HL-60 (cell line): ENCODE results near the gene DGCR8.

Experiments used
- DNase-seq, 2 experiments: peaks; one replicate each; pipeline ENCODE4 v3.0.0-alpha.2; 2010 to 2020; ENCODE audit warnings: low read depth in 1 of 2, low spot score in 1 of 2
- H3K27ac ChIP-seq: fragments of 250-450 bp; sonication (Bioruptor Pico); replicated peaks from 2 replicates; pipeline ENCODE4 v1.5.1; 2020; ENCODE audit warnings: mild to moderate bottlenecking, moderate library complexity
- H3K27me3 ChIP-seq: fragments of 250-450 bp; sonication (Bioruptor Pico); 2 replicates; pipeline ENCODE4 v1.5.1; 2021; ENCODE audit warnings: mild to moderate bottlenecking, moderate library complexity; ENCODE audit not compliant: insufficient read depth, poor library complexity, severe bottlenecking
- H3K4me3 ChIP-seq: replicated peaks from 2 replicates; pipeline ENCODE4 v1.5.1; 2011; ENCODE audit warnings: mild to moderate bottlenecking, control low read depth, low read length; ENCODE audit not compliant: insufficient read depth
- GABPA ChIP-seq: IDR thresholded peaks from 2 replicates; pipeline ENCODE4 v1.6.1; 2012; ENCODE audit warnings: low read depth
- POLR2AphosphoS5 ChIP-seq: IDR thresholded peaks from 2 replicates; pipeline ENCODE4 v1.6.1; 2012; ENCODE audit warnings: low read depth
- SPI1 ChIP-seq: IDR thresholded peaks from 2 replicates; pipeline ENCODE4 v1.6.1; 2012; ENCODE audit warnings: low read depth, mild to moderate bottlenecking, borderline replicate concordance
- TF ChIP-seq, protein P1 (sequence below): IDR thresholded peaks from one replicate; pipeline ENCODE4 v1.5.1; 2011; ENCODE audit warnings: low read length, control low read depth, inconsistent platforms; ENCODE audit not compliant: insufficient read depth
- TF ChIP-seq, protein P2 (sequence below): IDR thresholded peaks from 2 replicates; pipeline ENCODE4 v1.6.1; 2012; ENCODE audit warnings: low read depth; ENCODE audit not compliant: insufficient replicate concordance

DGCR8 gene

DNA sequence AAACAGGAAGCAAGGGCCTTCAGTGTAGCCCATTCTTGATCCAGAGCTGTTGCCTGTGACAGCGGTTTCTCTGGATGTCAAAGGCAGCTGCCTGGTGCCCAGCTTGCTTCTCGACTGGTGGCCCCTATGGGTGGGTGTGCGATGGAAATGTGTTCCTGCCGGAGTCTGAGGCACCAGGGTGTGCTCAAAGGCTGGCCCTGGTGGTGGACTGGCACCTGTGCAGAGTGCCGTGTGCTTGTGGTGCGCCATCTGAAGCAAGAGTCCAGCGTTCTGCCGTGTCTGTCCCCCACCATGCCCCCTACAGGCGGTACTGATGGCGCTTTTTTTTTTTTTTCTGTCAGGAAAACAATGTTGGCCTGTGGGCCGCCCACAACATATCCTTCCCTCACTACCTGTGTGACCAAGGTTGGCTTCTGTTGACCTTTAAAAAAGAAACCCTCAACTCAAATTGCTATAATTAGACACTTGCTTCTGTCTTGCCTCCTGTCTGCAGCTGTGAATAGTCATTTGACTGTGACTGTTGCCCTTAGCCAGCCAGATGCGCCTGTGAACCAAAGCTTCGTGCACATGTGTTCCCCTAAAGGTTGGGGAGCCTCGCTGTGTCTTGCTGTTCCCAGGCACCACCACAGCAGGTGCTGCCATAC lies 31.1 kb downstream of the DGCR8 start:
- Histone ChIP-seq H3K27ac (no peak overlapping the region; the same call in 1 of the 2 replicates), H3K4me3 (no peak overlapping the region), H3K27me3 (no peaks in the 10 kb centered on the region)
- TF ChIP-seq GABPA (no peak), POLR2AphosphoS5 (peak; percentile 90)
- TF ChIP-seq, protein P1, sequence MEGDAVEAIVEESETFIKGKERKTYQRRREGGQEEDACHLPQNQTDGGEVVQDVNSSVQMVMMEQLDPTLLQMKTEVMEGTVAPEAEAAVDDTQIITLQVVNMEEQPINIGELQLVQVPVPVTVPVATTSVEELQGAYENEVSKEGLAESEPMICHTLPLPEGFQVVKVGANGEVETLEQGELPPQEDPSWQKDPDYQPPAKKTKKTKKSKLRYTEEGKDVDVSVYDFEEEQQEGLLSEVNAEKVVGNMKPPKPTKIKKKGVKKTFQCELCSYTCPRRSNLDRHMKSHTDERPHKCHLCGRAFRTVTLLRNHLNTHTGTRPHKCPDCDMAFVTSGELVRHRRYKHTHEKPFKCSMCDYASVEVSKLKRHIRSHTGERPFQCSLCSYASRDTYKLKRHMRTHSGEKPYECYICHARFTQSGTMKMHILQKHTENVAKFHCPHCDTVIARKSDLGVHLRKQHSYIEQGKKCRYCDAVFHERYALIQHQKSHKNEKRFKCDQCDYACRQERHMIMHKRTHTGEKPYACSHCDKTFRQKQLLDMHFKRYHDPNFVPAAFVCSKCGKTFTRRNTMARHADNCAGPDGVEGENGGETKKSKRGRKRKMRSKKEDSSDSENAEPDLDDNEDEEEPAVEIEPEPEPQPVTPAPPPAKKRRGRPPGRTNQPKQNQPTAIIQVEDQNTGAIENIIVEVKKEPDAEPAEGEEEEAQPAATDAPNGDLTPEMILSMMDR, result peak; percentile 17
- peak; percentile 45 to 52 for DNase-seq

DNA sequence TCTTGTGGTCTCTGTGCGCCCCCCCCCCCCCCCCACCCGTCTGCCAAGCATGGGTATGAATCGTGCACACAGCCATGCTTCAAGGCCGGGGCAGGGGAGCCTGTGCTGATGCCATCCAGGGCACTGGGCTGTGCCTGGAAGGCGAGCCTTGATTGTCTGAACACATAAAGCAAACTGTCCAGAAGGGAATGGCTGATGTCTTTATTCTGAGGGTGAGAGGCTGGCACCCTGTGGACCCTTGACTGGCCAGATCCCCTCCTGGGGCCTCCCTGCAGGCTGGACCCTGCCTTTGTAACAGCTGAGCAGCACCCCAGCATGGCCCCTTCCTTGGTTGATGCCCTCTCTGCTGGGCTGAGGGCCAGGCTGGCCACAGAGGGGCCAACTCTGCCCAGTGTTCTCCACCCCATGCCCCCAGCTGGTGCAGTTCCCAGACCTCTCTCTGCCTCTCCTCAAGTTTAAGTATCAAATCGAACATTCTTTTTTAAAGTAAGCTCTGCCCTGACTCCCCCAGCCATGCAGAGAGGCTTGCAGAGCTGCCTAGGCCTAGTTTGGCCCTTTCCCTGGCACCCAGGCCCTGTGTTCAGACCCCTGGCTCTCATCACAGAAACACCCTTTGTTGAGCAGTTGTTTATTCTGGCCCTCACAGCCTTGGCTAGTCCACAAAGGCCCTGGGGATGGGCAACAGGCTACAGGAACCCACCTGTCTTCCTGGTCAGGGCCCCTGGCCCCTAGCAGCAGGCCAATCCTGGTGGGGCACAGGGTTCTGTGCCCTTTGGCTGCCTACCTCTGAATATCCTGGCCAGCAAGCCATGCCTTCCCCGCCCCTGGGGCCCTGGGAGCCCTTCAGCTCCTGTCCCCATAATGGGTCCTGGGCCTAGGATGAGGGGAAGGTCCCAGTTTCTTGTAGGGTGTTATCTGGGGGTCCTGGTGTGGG lies 31.9 kb downstream of the DGCR8 start:
- Histone ChIP-seq H3K27me3 (no peaks in the 10 kb centered on the region), H3K27ac (0 out of 2 replicates have a peak overlapping the region, but pooled peaks have one; percentile 3), H3K4me3 (no peak overlapping the region)
- TF ChIP-seq SPI1 (no peak), POLR2AphosphoS5 (peak; percentile 36; the same call in 1 of the 2 replicates)
- no peak for DNase-seq

DNA sequence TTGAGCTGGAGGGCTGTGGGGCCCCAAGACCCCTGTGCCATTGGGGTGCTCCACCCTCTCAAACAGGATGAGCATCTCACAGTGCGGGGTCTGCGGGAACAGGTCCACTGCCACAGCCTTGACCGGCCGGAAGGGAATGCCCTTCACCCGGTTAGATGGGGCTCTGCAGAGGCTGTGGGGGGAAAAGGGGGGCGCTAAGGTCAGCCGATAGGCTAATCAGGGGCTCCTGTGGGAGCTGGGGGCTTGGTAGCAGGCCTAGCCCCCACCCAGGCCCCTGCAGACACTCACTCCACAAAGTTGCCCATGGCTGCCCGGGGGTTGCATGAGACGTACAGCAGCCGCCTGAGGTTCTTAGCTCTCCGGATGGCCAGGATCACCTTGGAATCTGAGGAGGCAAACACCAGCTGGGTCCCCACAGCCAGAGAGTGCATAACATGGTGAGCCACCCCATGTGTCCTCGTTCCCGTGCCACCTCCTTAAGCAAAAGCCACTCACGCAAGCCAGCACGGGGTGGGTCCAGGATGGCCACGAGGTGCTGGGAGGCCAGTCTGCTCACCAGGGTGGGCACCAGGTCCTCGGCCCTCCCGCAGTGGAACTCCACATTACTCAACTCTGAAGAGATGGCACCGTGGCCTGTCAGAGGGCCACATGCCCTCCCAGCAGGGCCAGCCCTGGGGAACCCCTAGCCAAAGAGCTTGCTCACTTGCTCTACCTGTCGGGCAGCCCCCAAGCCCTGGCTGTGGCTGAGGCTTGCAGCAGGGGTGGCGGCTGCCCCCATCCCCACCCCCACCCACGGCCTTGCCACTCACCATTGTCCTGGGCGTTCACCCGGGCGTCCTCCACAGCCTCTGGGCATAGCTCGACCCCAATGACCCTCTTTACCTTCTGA lies 32.8 kb downstream of the DGCR8 start:
- DNase-seq, result no peak
- Histone ChIP-seq H3K27me3 (no peaks in the 10 kb centered on the region), H3K27ac (no peak overlapping the region), H3K4me3 (no peak overlapping the region)
- TF ChIP-seq POLR2AphosphoS5 (no peak; the same call in 1 of the 2 replicates), SPI1 (no peak), GABPA (no peak)
- TF ChIP-seq, protein P1, result no peak
- TF ChIP-seq, protein P2, sequence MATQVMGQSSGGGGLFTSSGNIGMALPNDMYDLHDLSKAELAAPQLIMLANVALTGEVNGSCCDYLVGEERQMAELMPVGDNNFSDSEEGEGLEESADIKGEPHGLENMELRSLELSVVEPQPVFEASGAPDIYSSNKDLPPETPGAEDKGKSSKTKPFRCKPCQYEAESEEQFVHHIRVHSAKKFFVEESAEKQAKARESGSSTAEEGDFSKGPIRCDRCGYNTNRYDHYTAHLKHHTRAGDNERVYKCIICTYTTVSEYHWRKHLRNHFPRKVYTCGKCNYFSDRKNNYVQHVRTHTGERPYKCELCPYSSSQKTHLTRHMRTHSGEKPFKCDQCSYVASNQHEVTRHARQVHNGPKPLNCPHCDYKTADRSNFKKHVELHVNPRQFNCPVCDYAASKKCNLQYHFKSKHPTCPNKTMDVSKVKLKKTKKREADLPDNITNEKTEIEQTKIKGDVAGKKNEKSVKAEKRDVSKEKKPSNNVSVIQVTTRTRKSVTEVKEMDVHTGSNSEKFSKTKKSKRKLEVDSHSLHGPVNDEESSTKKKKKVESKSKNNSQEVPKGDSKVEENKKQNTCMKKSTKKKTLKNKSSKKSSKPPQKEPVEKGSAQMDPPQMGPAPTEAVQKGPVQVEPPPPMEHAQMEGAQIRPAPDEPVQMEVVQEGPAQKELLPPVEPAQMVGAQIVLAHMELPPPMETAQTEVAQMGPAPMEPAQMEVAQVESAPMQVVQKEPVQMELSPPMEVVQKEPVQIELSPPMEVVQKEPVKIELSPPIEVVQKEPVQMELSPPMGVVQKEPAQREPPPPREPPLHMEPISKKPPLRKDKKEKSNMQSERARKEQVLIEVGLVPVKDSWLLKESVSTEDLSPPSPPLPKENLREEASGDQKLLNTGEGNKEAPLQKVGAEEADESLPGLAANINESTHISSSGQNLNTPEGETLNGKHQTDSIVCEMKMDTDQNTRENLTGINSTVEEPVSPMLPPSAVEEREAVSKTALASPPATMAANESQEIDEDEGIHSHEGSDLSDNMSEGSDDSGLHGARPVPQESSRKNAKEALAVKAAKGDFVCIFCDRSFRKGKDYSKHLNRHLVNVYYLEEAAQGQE, result no peak

DNA sequence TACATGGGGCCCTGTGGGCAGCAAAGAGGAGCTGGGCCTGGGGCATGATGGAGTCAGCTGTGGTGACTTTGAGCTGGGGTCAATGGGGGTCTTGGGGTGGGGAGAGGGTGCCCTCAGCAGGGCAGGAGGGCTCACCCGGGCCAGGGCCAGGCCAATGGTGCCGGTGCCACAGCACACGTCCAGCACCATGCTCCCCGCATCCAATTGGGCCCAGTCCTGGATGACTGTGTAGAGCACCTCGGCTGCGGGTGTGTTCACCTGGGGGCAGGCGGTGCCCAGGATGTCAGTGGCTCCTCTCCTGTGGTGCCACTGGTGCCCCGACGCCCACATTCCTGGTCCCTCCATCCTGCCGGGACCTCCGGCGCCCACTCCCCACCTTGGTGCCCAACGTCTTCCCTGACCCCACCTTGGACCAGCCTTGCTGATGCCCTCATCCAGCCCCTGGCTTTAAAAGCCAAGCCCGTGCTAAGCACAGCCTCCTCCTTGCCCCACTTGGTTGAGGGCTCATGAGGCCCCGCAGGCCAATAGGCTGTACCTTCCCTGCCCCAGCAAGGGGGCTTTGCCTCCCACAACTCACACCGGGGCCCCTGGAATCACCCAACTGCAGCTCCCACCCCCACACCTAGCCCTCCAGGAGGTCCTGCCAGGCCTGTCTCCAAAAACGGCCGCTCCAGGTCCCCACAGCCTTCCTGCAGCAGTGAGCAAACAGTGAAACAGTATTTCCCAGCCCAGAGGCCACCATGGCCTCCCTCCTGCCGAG lies 33.7 kb downstream of the DGCR8 start:
- H3K4me3 ChIP-seq, result no peak overlapping the region
- no peak for DNase-seq
- TF ChIP-seq POLR2AphosphoS5, result no peak; the same call in 1 of the 2 replicates
- TF ChIP-seq, protein P2, result no peak
- TF ChIP-seq, protein P1, result no peak
- no peak for TF ChIP-seq GABPA
- TF ChIP-seq SPI1, result no peak
- H3K27ac ChIP-seq, result no peak overlapping the region
- no peaks in the 10 kb centered on the region for H3K27me3 ChIP-seq
